Naive thymus-derived CD4-positive, alpha-beta T cell (primary cell): ENCODE data around the gene RAC3. TPM values are rescaled to one million over a fixed set of nuclear protein-coding genes. Genes with fewer than 3 reads are reported as not detected.

Experiments
- ATAC-seq: fragments of 150-1000 bp; cut with Tn5 transposase; 2 replicates; pipeline ENCODE4 v1.10.0; 2021; ENCODE audit warnings: mild to moderate bottlenecking, moderate library complexity
- CTCF ChIA-PET: fragments of 350-600 bp; sonication (Branson Sonifier 250); formaldehyde crosslinking; loops from one replicate; lab custom pipeline; 2021; ENCODE audit warnings: antibody characterized with exemption; lab: Charles Lee
- POLR2A ChIA-PET: fragments of 350-600 bp; sonication (Branson Sonifier 250); formaldehyde crosslinking; loops from one replicate; lab custom pipeline; 2021; ENCODE audit warnings: antibody characterized with exemption, inconsistent platforms; lab: Charles Lee
- DNase-seq, 9 donors: peaks; one replicate each; pipeline versions ENCODE4 v3.0.0 to v3.0.0-alpha.2; 2020 to 2022; ENCODE audit warnings: mixed read lengths in 1 of 9
- H3K27ac ChIP-seq: one replicate; pipeline ENCODE4 v1.7.0; 2013; ENCODE audit warnings: mild to moderate bottlenecking, low read depth, low read length, moderate library complexity
- H3K27me3 ChIP-seq, 2 donors: one replicate each; pipeline ENCODE4 v1.7.0; 2013; ENCODE audit warnings: low read length in 2 of 2, mild to moderate bottlenecking in 2 of 2, moderate library complexity in 2 of 2; ENCODE audit not compliant: control insufficient read depth in 2 of 2, insufficient read depth in 2 of 2
- H3K36me3 ChIP-seq, 3 experiments: 1 replicate in 2 of 3; 2 replicates in 1 of 3; pipeline ENCODE4 v1.7.0; 2013; ENCODE audit warnings: low read length in 3 of 3, mild to moderate bottlenecking in 3 of 3, moderate library complexity in 1 of 3; ENCODE audit not compliant: insufficient read depth in 3 of 3, control insufficient read depth in 2 of 3
- H3K4me1 ChIP-seq, 2 donors: one replicate each; pipeline ENCODE4 v1.7.0; 2013; ENCODE audit warnings: low read length in 2 of 2, mild to moderate bottlenecking in 2 of 2, moderate library complexity in 1 of 2; ENCODE audit not compliant: control insufficient read depth in 2 of 2, insufficient read depth in 2 of 2
- H3K4me3 ChIP-seq: 2 replicates; pipeline ENCODE4 v1.7.0; 2013; ENCODE audit warnings: mild to moderate bottlenecking, low read length
- H3K9me3 ChIP-seq, 3 experiments: 1 replicate in 2 of 3; 2 replicates in 1 of 3; pipeline ENCODE4 v1.7.0; 2013; ENCODE audit warnings: low read length in 3 of 3; ENCODE audit not compliant: control insufficient read depth in 2 of 3
- H3K27ac Mint-ChIP-seq, 9 donors: one replicate each; pipeline ENCODE4 v1.8.0; 2020 to 2022; ENCODE audit warnings: mixed read lengths in 9 of 9, mild to moderate bottlenecking in 8 of 9, moderate library complexity in 5 of 9, inconsistent platforms in 2 of 9
- H3K27me3 Mint-ChIP-seq, 5 donors: one replicate each; pipeline ENCODE4 v1.8.0; 2021 to 2022; ENCODE audit warnings: mixed read lengths in 5 of 5, mild to moderate bottlenecking in 1 of 5
- H3K36me3 Mint-ChIP-seq, 5 donors: one replicate each; pipeline ENCODE4 v1.8.0; 2020 to 2022; ENCODE audit warnings: mixed read lengths in 5 of 5, mild to moderate bottlenecking in 3 of 5, inconsistent platforms in 1 of 5
- H3K4me1 Mint-ChIP-seq, 7 donors: one replicate each; pipeline ENCODE4 v1.8.0; 2020 to 2022; ENCODE audit warnings: mixed read lengths in 7 of 7, mild to moderate bottlenecking in 3 of 7, inconsistent platforms in 1 of 7
- H3K4me3 Mint-ChIP-seq, 10 donors: one replicate each; pipeline ENCODE4 v1.8.0; 2020 to 2022; ENCODE audit warnings: mild to moderate bottlenecking in 10 of 10, mixed read lengths in 10 of 10, moderate library complexity in 6 of 10, inconsistent platforms in 2 of 10
- H3K9me3 Mint-ChIP-seq, 11 donors: one replicate each; pipeline ENCODE4 v1.8.0; 2020 to 2022; ENCODE audit warnings: mixed read lengths in 11 of 11, mild to moderate bottlenecking in 4 of 11, inconsistent platforms in 1 of 11, moderate library complexity in 1 of 11
- intact Hi-C, 2 donors: fragments of 100-400 bp; cut with micrococcal nuclease; formaldehyde crosslinking; loops; one replicate each; pipeline ENCODE4 v1.15.1; 2023
- polyA plus RNA-seq, 2 donors: library from polyadenylated mRNA; unstranded; fragments of 300-500 nt; fragmentation: Illumina TruSeq; gene quantifications; one replicate each; pipeline ENCODE4 v1.2.3, GENCODE V29; 2021
- total RNA-seq, 6 experiments: library from RNA in 5 of 6; stranded (reverse) in 5 of 6; gene quantifications; 1 replicate in 5 of 6; 2 replicates in 1 of 6; pipeline ENCODE4 v1.2.3 and lab custom pipeline; 2021 to 2026

Gene RAC3
- total RNA-seq (1 to 10 TPM; 1.3 to 8.5 (median 2.1) TPM), polyA plus RNA-seq (not detected), total RNA-seq (lab: John Stamatoyannopoulos, UW) (0.81 reads per million)

- peaks cover 8 to 17% of the 10 kb centered on the region in 2 donors for H3K4me1 ChIP-seq
- peak within 1 kb of the TSS; percentile 60 for H3K4me3 ChIP-seq
- intact Hi-C loops, result loop anchor here (2.0 to 10.0 kb wide), 5 partner anchors 63 to 423 kb away; partner anchors contain the start of genes ARL16 (in 1 of the 2), CYBC1 (in 1 of the 2), FASN (in 1 of the 2) and HGS (in 1 of the 2)
- H3K36me3 ChIP-seq, result peaks cover 0 to 12% (median 0%) of the 10 kb centered on the region in 3 experiments
- H3K27ac Mint-ChIP-seq, result peak within 1 kb of the TSS in 6 of 9 donors; percentile 36 to 85 (median 65)
- peaks cover 11 to 22% (median 16%) of the 10 kb centered on the region in 7 donors for H3K4me1 Mint-ChIP-seq
- peak within 1 kb of the TSS; percentile 48 for H3K27ac ChIP-seq
- H3K27me3 Mint-ChIP-seq, result no peaks in the 10 kb centered on the region
- peaks cover 0 to 2% (median 0%) of the 10 kb centered on the region in 11 donors for H3K9me3 Mint-ChIP-seq
- no peaks in the 10 kb centered on the region for H3K27me3 ChIP-seq
- ChIA-PET CTCF (interaction anchor here (1.0 to 4.5 kb wide), 3 partner anchors 67 to 124 kb away, joined by 3 to 27 read pairs (median 10); partner anchors contain the start of gene FASN), POLR2A (interaction anchor here (5.8 kb wide), 1 partner anchor 122 kb away, joined by 29 read pairs; no protein-coding TSS in a partner anchor)
- H3K36me3 Mint-ChIP-seq, result peaks cover 0 to 10% (median 6%) of the 10 kb centered on the region in 5 donors
- DNase-seq, result no peak
- no peak for ATAC-seq
- H3K4me3 Mint-ChIP-seq, result peak within 1 kb of the TSS; percentile 77 to 91 (median 86)
- no peaks in the 10 kb centered on the region for H3K9me3 ChIP-seq
Measured at GRCh38 chr17:82031303-82031884, at the start of gene RAC3. TSS of gene RAC3 (plus strand) at chr17:82031678. CDS start at chr17:82031762, 84 bp downstream.

GRCh38 chr17:81983011-81983638 lies 48.4 kb upstream of the RAC3 start:
- peaks cover 5 to 32% (median 12%) of the 10 kb centered on the region in 5 donors for H3K36me3 Mint-ChIP-seq
- ATAC-seq, result no peak
- Histone ChIP-seq H3K27me3 (no peaks in the 10 kb centered on the region), H3K9me3 (no peaks in the 10 kb centered on the region), H3K4me3 (no peak overlapping the region), H3K36me3 (peaks cover 0 to 48% (median 8%) of the 10 kb centered on the region in 3 experiments), H3K27ac (no peak overlapping the region), H3K4me1 (peaks cover 11 to 14% of the 10 kb centered on the region in 2 donors)
- no peaks in the 10 kb centered on the region for H3K27me3 Mint-ChIP-seq
- peaks cover 0 to 2% (median 0%) of the 10 kb centered on the region in 11 donors for H3K9me3 Mint-ChIP-seq
- POLR2A ChIA-PET, result interaction anchor here (0.9 to 1.3 kb wide), 3 partner anchors 8 to 56 kb away, joined by 3 read pairs; partner anchors contain the start of gene MAFG
- peaks cover 30 to 57% (median 33%) of the 10 kb centered on the region in 7 donors for H3K4me1 Mint-ChIP-seq
- intact Hi-C loops, result no loop called here
- H3K4me3 Mint-ChIP-seq, result peak overlapping the region in 2 of 10 donors; percentile 44 to 60
- H3K27ac Mint-ChIP-seq, result peak overlapping the region in 1 of 9 donors; percentile 28
- DNase-seq, result no peak
- CTCF ChIA-PET, result interaction anchor here (1.4 to 1.7 kb wide), 2 partner anchors 24 to 37 kb away, joined by 4 to 8 read pairs; no protein-coding TSS in a partner anchor

DNA sequence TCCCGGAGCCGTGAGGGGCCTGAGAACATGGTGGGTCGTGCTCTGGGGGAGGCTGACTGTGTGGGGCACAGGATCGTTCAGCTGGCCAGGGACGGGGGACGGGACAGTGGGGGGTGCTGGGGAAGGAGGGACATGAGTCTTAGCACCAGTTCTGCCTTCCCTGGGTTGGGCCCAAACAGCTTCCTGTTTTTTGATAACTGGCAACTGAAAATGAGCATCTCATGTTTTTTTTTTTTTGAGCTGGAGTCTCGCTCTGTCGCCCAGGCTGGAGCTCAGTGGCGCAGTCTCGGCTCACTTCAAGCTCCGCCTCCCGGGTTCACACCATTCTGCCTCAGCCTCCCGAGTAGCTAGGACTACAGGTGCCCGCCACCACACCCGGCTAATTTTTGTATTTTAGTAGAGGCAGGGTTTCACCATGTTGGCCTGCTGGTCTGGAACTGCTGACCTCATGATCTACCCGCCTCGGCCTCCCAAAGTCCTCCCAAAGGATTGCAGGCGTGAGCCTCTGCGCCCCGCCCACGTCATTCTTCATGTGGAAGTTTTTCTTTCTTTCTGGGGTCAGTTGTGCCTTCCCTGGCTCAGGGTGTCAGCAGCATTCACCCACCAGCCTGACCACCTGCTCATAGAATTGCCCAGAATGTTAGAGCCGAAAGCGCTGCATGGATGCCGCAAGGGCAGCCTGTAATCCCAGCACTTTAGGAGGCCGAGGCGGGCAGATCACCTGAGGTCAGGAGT lies 47.7 kb upstream of the RAC3 start:
- intact Hi-C loops, result no loop called here
- H3K36me3 Mint-ChIP-seq, result peaks cover 5 to 32% (median 12%) of the 10 kb centered on the region in 5 donors
- Histone ChIP-seq H3K4me1 (peaks cover 10 to 11% of the 10 kb centered on the region in 2 donors), H3K4me3 (no peak overlapping the region), H3K27ac (no peak overlapping the region), H3K27me3 (no peaks in the 10 kb centered on the region), H3K36me3 (peaks cover 0 to 52% (median 8%) of the 10 kb centered on the region in 3 experiments), H3K9me3 (no peaks in the 10 kb centered on the region)
- ATAC-seq (no peak), DNase-seq (no peak)
- H3K9me3 Mint-ChIP-seq, result peaks cover 0 to 2% (median 0%) of the 10 kb centered on the region in 11 donors
- ChIA-PET CTCF (interaction anchor here (0.6 to 1.7 kb wide), 2 partner anchors 36 to 299 kb away, joined by 3 to 8 read pairs; no protein-coding TSS in a partner anchor), POLR2A (interaction anchor here (0.9 to 1.3 kb wide), 3 partner anchors 8 to 57 kb away, joined by 3 read pairs; partner anchors contain the start of gene MAFG)
- no peaks in the 10 kb centered on the region for H3K27me3 Mint-ChIP-seq
- H3K4me3 Mint-ChIP-seq, result no peak overlapping the region
- H3K4me1 Mint-ChIP-seq, result peaks cover 26 to 51% (median 31%) of the 10 kb centered on the region in 7 donors
- no peak overlapping the region for H3K27ac Mint-ChIP-seq

DNA sequence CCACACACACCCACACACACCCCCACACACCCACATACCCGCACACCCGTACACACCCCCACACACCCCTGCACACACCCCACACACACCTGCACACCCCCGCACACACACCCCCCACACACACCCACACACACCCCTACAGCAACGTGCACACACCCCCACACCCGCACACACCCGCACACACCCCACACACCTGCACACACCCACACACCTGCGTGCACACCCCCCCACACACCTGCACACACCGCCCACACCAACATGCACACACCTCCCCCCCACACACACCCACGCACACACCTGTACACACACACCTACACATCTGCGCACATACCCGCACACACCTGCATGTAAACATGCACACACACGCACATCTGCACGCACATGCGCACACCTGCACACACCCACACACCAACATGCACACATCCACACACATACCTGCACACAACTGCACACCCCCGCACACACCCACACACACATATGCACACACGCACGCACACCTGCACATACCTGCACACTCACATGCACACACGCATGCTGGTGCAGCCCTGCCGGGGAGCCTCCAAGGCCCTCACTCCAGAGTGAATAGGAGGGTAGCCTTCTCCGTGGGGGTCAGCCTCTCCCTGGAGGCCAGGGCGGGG lies 46.6 kb upstream of the RAC3 start:
- Mint-ChIP-seq H3K4me1 (peaks cover 17 to 40% (median 22%) of the 10 kb centered on the region in 7 donors), H3K4me3 (no peak overlapping the region), H3K27me3 (no peaks in the 10 kb centered on the region), H3K36me3 (peaks cover 5 to 26% (median 12%) of the 10 kb centered on the region in 5 donors), H3K27ac (peak overlapping the region in 1 of 9 donors; percentile 8), H3K9me3 (peaks cover 0 to 2% (median 0%) of the 10 kb centered on the region in 11 donors)
- DNase-seq, result no peak
- Histone ChIP-seq H3K9me3 (no peaks in the 10 kb centered on the region), H3K27ac (no peak overlapping the region), H3K36me3 (peaks cover 0 to 50% (median 8%) of the 10 kb centered on the region in 3 experiments), H3K4me1 (peaks cover 9 to 11% of the 10 kb centered on the region in 2 donors), H3K4me3 (no peak overlapping the region), H3K27me3 (no peaks in the 10 kb centered on the region)
- POLR2A ChIA-PET, result no interaction called here
- intact Hi-C loops, result no loop called here
- CTCF ChIA-PET, result interaction anchor here (0.7 kb wide), 1 partner anchor 10 kb away, joined by 6 read pairs; no protein-coding TSS in a partner anchor
- ATAC-seq, result no peak

- intact Hi-C loops, result no loop called here
- H3K4me1 ChIP-seq, result no peaks in the 10 kb centered on the region
- H3K27me3 ChIP-seq, result no peaks in the 10 kb centered on the region
- DNase-seq, result no peak
- Mint-ChIP-seq H3K4me1 (peaks cover 10 to 28% (median 18%) of the 10 kb centered on the region in 7 donors), H3K4me3 (no peak overlapping the region), H3K9me3 (peaks cover 0 to 2% (median 0%) of the 10 kb centered on the region in 11 donors), H3K27ac (no peak overlapping the region), H3K27me3 (no peaks in the 10 kb centered on the region), H3K36me3 (peaks cover 5 to 32% (median 8%) of the 10 kb centered on the region in 5 donors)
- H3K27ac ChIP-seq, result no peak overlapping the region
- no peak overlapping the region for H3K4me3 ChIP-seq
- peaks cover 0 to 57% (median 8%) of the 10 kb centered on the region in 3 experiments for H3K36me3 ChIP-seq
- no peaks in the 10 kb centered on the region for H3K9me3 ChIP-seq
- POLR2A ChIA-PET, result no interaction called here
- ATAC-seq, result no peak
- CTCF ChIA-PET, result no interaction called here
Measured at GRCh38 chr17:81986606-81987005, 44.9 kb upstream of the RAC3 start.
